HepG2 (cell line): ENCODE measurements around the gene MTUS2. TPM values are rescaled to one million over a fixed set of nuclear protein-coding genes. Genes with fewer than 3 reads are reported as not detected.

Source experiments
- ATAC-seq: fragments of 200-7000 bp; cut with Tn5 transposase; 3 replicates; pipeline ENCODE4 v1.9.1; 2020; ENCODE audit warnings: mild to moderate bottlenecking, moderate library complexity
- BruUV-seq: library from RNA; stranded (reverse); fragments of 400-500 nt; replicated peaks from 2 replicates; lab custom pipeline; 2021; lab: Mats Ljungman, UMichigan
- CTCF ChIA-PET: fragments of 300-600 bp; formaldehyde crosslinking; extraction: SDS; loops from one replicate; lab custom pipeline; 2021; ENCODE audit warnings: low total read pairs, inconsistent platforms, low intra/inter-chr PET ratio; lab: Yijun Ruan, JAX
- POLR2A ChIA-PET: fragments of 350-600 bp; sonication (Branson Sonifier 250); formaldehyde crosslinking; loops from one replicate; lab custom pipeline; 2020; ENCODE audit warnings: antibody characterized with exemption, inconsistent platforms; lab: Yijun Ruan, JAX
- DNase-seq: peaks from one replicate; pipeline ENCODE4 v3.0.0-alpha.2; 2015; ENCODE audit warnings: low spot score
- FAIRE-seq: peaks from 3 replicates; lab custom pipeline; 2011; peaks lifted over from hg19 to GRCh38; lab: Jason Lieb, UNC
- H2AFZ ChIP-seq: one replicate; pipeline ENCODE4 v1.6.1; 2011; ENCODE audit warnings: low read length, inconsistent platforms
- H3K27ac ChIP-seq: fragments of 300-600 bp; 3 replicates; pipeline ENCODE4 v1.8.0; 2011; ENCODE audit warnings: mixed run types, mild to moderate bottlenecking, mixed read lengths, low read length, inconsistent platforms; ENCODE audit not compliant: insufficient read depth; ENCODE audit errors: extremely low read length
- H3K27me3 ChIP-seq, 2 experiments: fragments of 200-600 bp in 1 of 2; 2 replicates in 1 of 2; 3 replicates in 1 of 2; pipeline versions ENCODE4 v1.6.0 to v1.8.0; 2011; ENCODE audit warnings: low read length in 2 of 2, mild to moderate bottlenecking in 2 of 2, moderate library complexity in 2 of 2, inconsistent platforms in 1 of 2; ENCODE audit not compliant: insufficient read depth in 2 of 2, control insufficient read depth in 1 of 2
- H3K36me3 ChIP-seq, 2 experiments: fragments of 200-600 bp in 1 of 2; replicated peaks in 1 of 2; 2 replicates in 1 of 2; 3 replicates in 1 of 2; pipeline versions ENCODE4 v1.5.1 to v1.8.0; 2011; ENCODE audit warnings: low read length in 2 of 2, inconsistent platforms in 1 of 2; ENCODE audit not compliant: insufficient read depth in 2 of 2, control insufficient read depth in 1 of 2
- H3K4me1 ChIP-seq: 2 replicates; pipeline ENCODE4 v1.5.1; 2012; ENCODE audit warnings: low read length, inconsistent platforms; ENCODE audit not compliant: insufficient read depth
- H3K4me2 ChIP-seq: 2 replicates; pipeline ENCODE4 v1.6.0; 2011; ENCODE audit warnings: low read depth, low read length, inconsistent platforms
- H3K4me3 ChIP-seq, 3 experiments: fragments of 200-600 bp in 1 of 3; sonication (generic), shearing (Covaris generic) in 1 of 3; replicated peaks in 1 of 3; 2 replicates each; pipeline ENCODE4 v1.5.1; 2011 to 2016; ENCODE audit warnings: low read length in 3 of 3, inconsistent platforms in 2 of 3, low read depth in 2 of 3, mild to moderate bottlenecking in 2 of 3, control low read depth in 1 of 3, mixed read lengths in 1 of 3; ENCODE audit not compliant: insufficient read depth in 1 of 3
- H3K79me2 ChIP-seq: one replicate; pipeline ENCODE4 v1.6.1; 2011; ENCODE audit warnings: low read length, inconsistent platforms; ENCODE audit not compliant: insufficient read depth
- H3K9ac ChIP-seq: 2 replicates; pipeline ENCODE4 v1.6.0; 2011; ENCODE audit warnings: mild to moderate bottlenecking, low read depth, low read length, inconsistent platforms; ENCODE audit not compliant: insufficient read depth
- H3K9me3 ChIP-seq: 2 replicates; pipeline ENCODE4 v1.5.1; 2012; ENCODE audit warnings: mild to moderate bottlenecking, low read length
- H4K20me1 ChIP-seq: 2 replicates; pipeline ENCODE4 v1.6.0; 2011; ENCODE audit warnings: inconsistent platforms, mild to moderate bottlenecking, low read length, moderate library complexity; ENCODE audit not compliant: insufficient read depth
- ZNF556 ChIP-seq: sonication (generic); formaldehyde crosslinking; IDR thresholded peaks from 2 replicates; pipeline ENCODE4 v1.4.0; 2020; ENCODE audit warnings: mild to moderate bottlenecking, missing genetic modification reagents, borderline replicate concordance
- ZNF674 ChIP-seq: sonication (generic); formaldehyde crosslinking; IDR thresholded peaks from 2 replicates; pipeline ENCODE4 v1.5.0; 2020; ENCODE audit warnings: low read depth, mild to moderate bottlenecking, missing genetic modification reagents
- WGBS: methylation state at CpG from one replicate; pipeline ENCODE4 v1.1.6; 2017; ENCODE audit warnings: low lambda C conversion rate; 5-methylcytosine and 5-hydroxymethylcytosine counted together
- in situ Hi-C: cut with HindIII; loops from 2 replicates; pipeline ENCODE4 v1.10.0; 2017; ENCODE audit warnings: low pct_unique_long_range_greater_than_20kb; ENCODE audit not compliant: extremely low pct_ligation_motif_present
- intact Hi-C: fragments of 100-400 bp; cut with micrococcal nuclease; formaldehyde crosslinking; loops from one replicate; pipeline ENCODE4 v1.10.0; 2022; ENCODE audit not compliant: unreplicated experiment
- polyA plus RNA-seq, 8 experiments: library from polyadenylated mRNA; depleted of rRNA in 3 of 8; stranded (reverse) in 7 of 8; unstranded in 1 of 8; fragments of >200 nt; fragmentation: Illumina TruSeq in 4 of 8; extraction: Trizol in 4 of 8; gene quantifications; 2 replicates each; pipeline versions ENCODE4 v1.2.1 to v1.2.3, GENCODE V29; 2011 to 2016; ENCODE audit warnings: low read depth in 4 of 8, missing spikeins in 1 of 8, mixed read lengths in 1 of 8; ENCODE audit not compliant: insufficient read depth in 1 of 8
- total RNA-seq, 5 experiments: library from RNA; depleted of rRNA; stranded (reverse); fragments of >200 nt; fragmentation: Illumina TruSeq; extraction: Trizol; gene quantifications; 2 replicates each; pipeline ENCODE4 v1.2.3, GENCODE V29; 2016; ENCODE audit warnings: low read depth in 1 of 5
- TF ChIP-seq, protein P1 (sequence below): sonication (generic); formaldehyde crosslinking; IDR thresholded peaks from 2 replicates; pipeline ENCODE4 v1.5.0; 2020; ENCODE audit warnings: mild to moderate bottlenecking, missing genetic modification reagents, moderate library complexity
- TF ChIP-seq, protein P2 (sequence below): IDR thresholded peaks from 2 replicates; pipeline ENCODE4 v1.6.1; 2016; ENCODE audit warnings: missing compliant biosample characterization, missing genetic modification reagents, borderline replicate concordance
- TF ChIP-seq, protein P3 (sequence below): sonication (generic); formaldehyde crosslinking; IDR thresholded peaks from 2 replicates; pipeline ENCODE4 v1.5.0; 2020; ENCODE audit warnings: missing genetic modification reagents, mild to moderate bottlenecking, borderline replicate concordance
- TF ChIP-seq, protein P4 (sequence below): sonication (generic); formaldehyde crosslinking; IDR thresholded peaks from 2 replicates; pipeline ENCODE4 v1.9.0; 2021; ENCODE audit warnings: missing genetic modification reagents, borderline replicate concordance
- TF ChIP-seq, protein P5 (sequence below): sonication (generic); formaldehyde crosslinking; IDR thresholded peaks from 2 replicates; pipeline ENCODE4 v1.5.0; 2020; ENCODE audit warnings: missing genetic modification reagents
- TF ChIP-seq, protein P6 (sequence below): sonication (generic); formaldehyde crosslinking; IDR thresholded peaks from 2 replicates; pipeline ENCODE4 v1.8.0; 2023; ENCODE audit warnings: mild to moderate bottlenecking, missing genetic modification reagents

Gene MTUS2
- total and polyA plus RNA-seq, 2 of the 13 experiments (the other 11 are each of a cell fraction or from before 2014, with no cell fraction given) = not detected

DNA sequence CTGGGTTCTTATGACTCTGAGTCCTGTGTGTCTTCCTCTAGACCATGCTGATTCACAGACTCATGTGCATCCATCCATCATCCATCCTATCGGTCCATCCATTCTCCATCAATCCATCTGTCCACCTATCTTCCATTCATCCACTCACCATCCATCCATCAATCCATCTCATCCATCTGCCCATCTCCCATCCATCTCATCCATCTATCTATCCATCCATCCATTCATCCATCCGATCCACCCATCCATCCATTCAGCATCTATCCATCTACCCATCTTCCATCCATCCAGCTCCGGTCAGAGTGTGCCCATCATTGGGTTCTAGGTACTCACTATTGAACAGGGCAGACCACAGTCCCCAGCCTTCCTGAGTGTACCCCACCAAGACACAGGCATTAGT is 699.8 kb downstream of the MTUS2 start:
- Histone ChIP-seq H3K9me3 (no peaks in the 10 kb centered on the region), H3K27ac (no peak overlapping the region), H3K79me2 (no peaks in the 10 kb centered on the region), H4K20me1 (peaks cover 2% of the 10 kb centered on the region), H2AFZ (no peak overlapping the region), H3K27me3 (no peaks in the 10 kb centered on the region), H3K4me3 (no peak overlapping the region), H3K4me1 (no peaks in the 10 kb centered on the region), H3K36me3 (peaks cover 51 to 92% of the 10 kb centered on the region in 2 experiments), H3K4me2 (no peak overlapping the region), H3K9ac (no peak overlapping the region)
- ATAC-seq (no peak), DNase-seq (no peak), FAIRE-seq (no peak)
- CTCF ChIA-PET = no interaction called here
- POLR2A ChIA-PET = interaction anchor here (1.1 kb wide), 1 partner anchor 12 kb away, joined by 3 read pairs; no protein-coding TSS in a partner anchor
- intact Hi-C loops (no loop called here), in situ Hi-C loops (no loop called here)
- TF ChIP-seq, protein P1, sequence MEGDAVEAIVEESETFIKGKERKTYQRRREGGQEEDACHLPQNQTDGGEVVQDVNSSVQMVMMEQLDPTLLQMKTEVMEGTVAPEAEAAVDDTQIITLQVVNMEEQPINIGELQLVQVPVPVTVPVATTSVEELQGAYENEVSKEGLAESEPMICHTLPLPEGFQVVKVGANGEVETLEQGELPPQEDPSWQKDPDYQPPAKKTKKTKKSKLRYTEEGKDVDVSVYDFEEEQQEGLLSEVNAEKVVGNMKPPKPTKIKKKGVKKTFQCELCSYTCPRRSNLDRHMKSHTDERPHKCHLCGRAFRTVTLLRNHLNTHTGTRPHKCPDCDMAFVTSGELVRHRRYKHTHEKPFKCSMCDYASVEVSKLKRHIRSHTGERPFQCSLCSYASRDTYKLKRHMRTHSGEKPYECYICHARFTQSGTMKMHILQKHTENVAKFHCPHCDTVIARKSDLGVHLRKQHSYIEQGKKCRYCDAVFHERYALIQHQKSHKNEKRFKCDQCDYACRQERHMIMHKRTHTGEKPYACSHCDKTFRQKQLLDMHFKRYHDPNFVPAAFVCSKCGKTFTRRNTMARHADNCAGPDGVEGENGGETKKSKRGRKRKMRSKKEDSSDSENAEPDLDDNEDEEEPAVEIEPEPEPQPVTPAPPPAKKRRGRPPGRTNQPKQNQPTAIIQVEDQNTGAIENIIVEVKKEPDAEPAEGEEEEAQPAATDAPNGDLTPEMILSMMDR (CRISPR knock-in tag) = no peak
- TF ChIP-seq, protein P2, sequence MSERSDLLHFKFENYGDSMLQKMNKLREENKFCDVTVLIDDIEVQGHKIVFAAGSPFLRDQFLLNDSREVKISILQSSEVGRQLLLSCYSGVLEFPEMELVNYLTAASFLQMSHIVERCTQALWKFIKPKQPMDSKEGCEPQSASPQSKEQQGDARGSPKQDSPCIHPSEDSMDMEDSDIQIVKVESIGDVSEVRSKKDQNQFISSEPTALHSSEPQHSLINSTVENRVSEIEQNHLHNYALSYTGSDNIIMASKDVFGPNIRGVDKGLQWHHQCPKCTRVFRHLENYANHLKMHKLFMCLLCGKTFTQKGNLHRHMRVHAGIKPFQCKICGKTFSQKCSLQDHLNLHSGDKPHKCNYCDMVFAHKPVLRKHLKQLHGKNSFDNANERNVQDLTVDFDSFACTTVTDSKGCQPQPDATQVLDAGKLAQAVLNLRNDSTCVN (CRISPR knock-in tag) = no peak
- TF ChIP-seq, protein P3, sequence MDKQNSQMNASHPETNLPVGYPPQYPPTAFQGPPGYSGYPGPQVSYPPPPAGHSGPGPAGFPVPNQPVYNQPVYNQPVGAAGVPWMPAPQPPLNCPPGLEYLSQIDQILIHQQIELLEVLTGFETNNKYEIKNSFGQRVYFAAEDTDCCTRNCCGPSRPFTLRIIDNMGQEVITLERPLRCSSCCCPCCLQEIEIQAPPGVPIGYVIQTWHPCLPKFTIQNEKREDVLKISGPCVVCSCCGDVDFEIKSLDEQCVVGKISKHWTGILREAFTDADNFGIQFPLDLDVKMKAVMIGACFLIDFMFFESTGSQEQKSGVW = no peak
- TF ChIP-seq, protein P4, sequence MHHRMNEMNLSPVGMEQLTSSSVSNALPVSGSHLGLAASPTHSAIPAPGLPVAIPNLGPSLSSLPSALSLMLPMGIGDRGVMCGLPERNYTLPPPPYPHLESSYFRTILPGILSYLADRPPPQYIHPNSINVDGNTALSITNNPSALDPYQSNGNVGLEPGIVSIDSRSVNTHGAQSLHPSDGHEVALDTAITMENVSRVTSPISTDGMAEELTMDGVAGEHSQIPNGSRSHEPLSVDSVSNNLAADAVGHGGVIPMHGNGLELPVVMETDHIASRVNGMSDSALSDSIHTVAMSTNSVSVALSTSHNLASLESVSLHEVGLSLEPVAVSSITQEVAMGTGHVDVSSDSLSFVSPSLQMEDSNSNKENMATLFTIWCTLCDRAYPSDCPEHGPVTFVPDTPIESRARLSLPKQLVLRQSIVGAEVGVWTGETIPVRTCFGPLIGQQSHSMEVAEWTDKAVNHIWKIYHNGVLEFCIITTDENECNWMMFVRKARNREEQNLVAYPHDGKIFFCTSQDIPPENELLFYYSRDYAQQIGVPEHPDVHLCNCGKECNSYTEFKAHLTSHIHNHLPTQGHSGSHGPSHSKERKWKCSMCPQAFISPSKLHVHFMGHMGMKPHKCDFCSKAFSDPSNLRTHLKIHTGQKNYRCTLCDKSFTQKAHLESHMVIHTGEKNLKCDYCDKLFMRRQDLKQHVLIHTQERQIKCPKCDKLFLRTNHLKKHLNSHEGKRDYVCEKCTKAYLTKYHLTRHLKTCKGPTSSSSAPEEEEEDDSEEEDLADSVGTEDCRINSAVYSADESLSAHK (CRISPR knock-in tag) = no peak
- TF ChIP-seq ZNF556 (CRISPR knock-in tag) = no peak
- TF ChIP-seq, protein P5, sequence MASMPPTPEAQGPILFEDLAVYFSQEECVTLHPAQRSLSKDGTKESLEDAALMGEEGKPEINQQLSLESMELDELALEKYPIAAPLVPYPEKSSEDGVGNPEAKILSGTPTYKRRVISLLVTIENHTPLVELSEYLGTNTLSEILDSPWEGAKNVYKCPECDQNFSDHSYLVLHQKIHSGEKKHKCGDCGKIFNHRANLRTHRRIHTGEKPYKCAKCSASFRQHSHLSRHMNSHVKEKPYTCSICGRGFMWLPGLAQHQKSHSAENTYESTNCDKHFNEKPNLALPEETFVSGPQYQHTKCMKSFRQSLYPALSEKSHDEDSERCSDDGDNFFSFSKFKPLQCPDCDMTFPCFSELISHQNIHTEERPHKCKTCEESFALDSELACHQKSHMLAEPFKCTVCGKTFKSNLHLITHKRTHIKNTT (CRISPR knock-in tag) = no peak
- no peak for TF ChIP-seq ZNF674
- TF ChIP-seq, protein P6, sequence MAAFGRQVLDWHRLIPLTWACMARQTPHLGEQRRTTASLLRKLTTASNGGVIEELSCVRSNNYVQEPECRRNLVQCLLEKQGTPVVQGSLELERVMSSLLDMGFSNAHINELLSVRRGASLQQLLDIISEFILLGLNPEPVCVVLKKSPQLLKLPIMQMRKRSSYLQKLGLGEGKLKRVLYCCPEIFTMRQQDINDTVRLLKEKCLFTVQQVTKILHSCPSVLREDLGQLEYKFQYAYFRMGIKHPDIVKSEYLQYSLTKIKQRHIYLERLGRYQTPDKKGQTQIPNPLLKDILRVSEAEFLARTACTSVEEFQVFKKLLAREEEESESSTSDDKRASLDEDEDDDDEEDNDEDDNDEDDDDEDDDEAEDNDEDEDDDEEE (CRISPR knock-in tag) = no peak
- 98% methylated on average over 3 of the region's 3 CpGs for WGBS
- no TSS peak for BruUV-seq
